NB4 (cell line): Measurements from ENCODE around the gene KCNG3.

Source experiments
- DNase-seq: peaks from one replicate; pipeline ENCODE4 v3.0.0; 2010; ENCODE audit warnings: low read depth
- H3K4me3 ChIP-seq: one replicate; pipeline ENCODE4 v1.5.1; 2011; ENCODE audit warnings: mild to moderate bottlenecking, low read depth, low read length, moderate library complexity
- MYC ChIP-seq: IDR thresholded peaks from 2 replicates; pipeline ENCODE4 v1.6.1; 2011; ENCODE audit warnings: low read depth, low read length
- POLR2A ChIP-seq: IDR thresholded peaks from 2 replicates; pipeline ENCODE4 v1.6.1; 2011; ENCODE audit warnings: mild to moderate bottlenecking; ENCODE audit not compliant: insufficient read length; ENCODE audit errors: extremely low read depth
- TF ChIP-seq, protein P1 (sequence below): IDR thresholded peaks from one replicate; pipeline ENCODE4 v1.5.1; 2012; ENCODE audit warnings: low read depth, low read length
- TF ChIP-seq, protein P2 (sequence below): IDR thresholded peaks from 2 replicates; pipeline ENCODE4 v1.6.1; 2011; ENCODE audit warnings: low read depth, low read length

The KCNG3 gene

DNA sequence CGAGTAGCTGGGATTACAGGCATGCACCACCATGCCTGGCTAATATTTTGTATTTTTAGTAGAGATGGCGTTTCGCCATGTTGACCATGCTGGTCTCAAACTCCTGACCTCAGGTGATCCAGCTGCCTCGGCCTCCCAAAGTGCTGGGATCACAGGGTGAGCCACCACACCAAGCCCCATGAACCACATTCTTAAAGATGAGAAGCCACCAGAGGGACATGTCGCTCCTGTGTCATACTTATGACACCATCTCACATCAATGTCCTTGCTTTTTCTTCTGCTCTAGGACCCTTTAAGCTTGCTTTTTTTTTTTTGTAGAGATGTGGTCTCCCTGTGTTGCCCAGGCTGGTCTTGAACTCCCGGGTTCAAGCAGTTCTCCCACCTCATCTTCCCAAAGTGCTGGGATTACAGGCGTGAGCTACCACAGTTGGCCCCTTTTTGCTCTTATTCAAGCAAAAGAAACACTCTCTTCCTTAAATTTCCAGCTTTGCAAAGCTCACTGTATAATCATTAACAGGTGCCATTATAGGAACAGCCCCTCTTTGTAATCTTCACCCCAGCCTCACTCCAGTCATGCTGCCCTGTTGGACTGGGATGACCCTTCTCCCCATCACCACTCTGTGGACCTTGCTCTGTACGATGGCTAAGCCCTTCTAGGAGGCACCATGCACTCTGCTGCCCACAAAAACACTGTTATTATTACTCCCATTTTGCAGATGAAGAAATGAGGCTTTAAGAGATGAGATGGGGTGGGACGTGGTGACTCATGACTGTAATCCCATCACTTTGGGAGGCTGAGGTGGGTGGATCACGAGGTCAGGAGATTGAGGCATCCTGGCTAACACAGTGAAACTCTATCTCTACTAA lies 10.8 kb upstream of the KCNG3 start:
- DNase-seq = no peak
- TF ChIP-seq POLR2A = no peak
- TF ChIP-seq, protein P1, sequence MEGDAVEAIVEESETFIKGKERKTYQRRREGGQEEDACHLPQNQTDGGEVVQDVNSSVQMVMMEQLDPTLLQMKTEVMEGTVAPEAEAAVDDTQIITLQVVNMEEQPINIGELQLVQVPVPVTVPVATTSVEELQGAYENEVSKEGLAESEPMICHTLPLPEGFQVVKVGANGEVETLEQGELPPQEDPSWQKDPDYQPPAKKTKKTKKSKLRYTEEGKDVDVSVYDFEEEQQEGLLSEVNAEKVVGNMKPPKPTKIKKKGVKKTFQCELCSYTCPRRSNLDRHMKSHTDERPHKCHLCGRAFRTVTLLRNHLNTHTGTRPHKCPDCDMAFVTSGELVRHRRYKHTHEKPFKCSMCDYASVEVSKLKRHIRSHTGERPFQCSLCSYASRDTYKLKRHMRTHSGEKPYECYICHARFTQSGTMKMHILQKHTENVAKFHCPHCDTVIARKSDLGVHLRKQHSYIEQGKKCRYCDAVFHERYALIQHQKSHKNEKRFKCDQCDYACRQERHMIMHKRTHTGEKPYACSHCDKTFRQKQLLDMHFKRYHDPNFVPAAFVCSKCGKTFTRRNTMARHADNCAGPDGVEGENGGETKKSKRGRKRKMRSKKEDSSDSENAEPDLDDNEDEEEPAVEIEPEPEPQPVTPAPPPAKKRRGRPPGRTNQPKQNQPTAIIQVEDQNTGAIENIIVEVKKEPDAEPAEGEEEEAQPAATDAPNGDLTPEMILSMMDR = no peak
- TF ChIP-seq MYC = no peak
- TF ChIP-seq, protein P2, sequence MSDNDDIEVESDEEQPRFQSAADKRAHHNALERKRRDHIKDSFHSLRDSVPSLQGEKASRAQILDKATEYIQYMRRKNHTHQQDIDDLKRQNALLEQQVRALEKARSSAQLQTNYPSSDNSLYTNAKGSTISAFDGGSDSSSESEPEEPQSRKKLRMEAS = no peak
- H3K4me3 ChIP-seq = no peak overlapping the region

DNA sequence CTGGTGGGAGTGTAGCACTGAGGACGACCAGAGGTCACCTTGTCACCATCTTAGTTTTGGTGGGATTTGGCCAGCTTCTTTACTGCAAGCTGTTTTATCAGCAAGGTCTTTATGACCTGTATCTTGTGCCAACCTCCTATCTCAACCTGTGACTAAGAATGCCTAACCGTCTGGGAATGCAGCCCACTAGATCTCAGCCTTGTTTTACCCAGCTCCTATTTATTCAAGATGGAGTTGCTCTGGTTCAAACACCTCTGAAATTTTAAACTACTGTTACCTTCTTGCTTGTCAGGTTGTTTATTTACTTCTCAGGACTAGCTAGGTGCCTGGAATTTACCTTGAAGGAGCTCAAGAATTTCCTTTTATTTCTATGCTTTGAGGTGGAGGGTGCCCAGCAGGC lies 9.5 kb upstream of the KCNG3 start:
- no peak for DNase-seq
- no peak overlapping the region for H3K4me3 ChIP-seq
- TF ChIP-seq, protein P2 = no peak
- no peak for TF ChIP-seq MYC
- TF ChIP-seq, protein P1 = no peak
- TF ChIP-seq POLR2A = no peak

DNA sequence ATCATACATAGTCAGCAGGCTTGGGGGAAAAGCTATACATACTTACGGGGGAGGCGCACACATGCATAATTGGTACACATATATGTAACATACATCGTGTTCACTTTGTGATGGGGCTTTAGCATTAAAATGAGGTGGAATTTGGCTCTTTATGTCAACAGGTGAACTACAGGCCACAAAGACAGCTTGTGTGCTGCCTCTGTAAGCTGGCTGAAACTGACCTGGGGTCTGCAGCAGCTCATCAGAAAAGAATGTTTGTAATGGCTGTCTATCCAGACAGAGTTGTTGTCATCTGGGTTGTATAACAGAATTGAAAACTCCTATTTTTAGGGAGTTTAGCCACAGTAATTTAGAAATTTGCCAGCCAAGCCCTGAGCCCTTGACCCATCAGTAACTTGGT lies 4.7 kb upstream of the KCNG3 start:
- TF ChIP-seq, protein P1 = no peak
- TF ChIP-seq, protein P2 = no peak
- TF ChIP-seq MYC (no peak), POLR2A (no peak)
- no peak overlapping the region for H3K4me3 ChIP-seq
- DNase-seq = no peak

DNA sequence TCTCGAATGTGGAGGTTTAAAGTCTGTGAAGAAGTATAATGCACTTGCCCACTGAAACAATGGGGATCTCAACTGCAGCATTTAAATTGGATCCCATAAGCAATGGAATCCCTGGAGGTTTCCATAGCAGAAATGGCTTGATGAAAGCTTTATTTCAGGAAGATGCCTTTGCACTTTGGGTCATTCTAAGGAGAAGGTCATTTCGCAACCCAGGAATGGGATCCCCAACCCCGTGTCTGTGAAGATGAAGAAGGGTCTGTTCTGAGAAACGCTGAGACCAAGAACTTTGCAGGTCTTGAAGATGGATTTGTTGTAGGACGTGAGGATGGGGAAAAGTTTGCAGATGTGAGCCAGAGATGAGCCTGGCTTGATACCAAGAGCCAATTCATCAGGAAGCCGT lies 1.8 kb upstream of the KCNG3 start:
- H3K4me3 ChIP-seq = no peak overlapping the region
- TF ChIP-seq POLR2A = no peak
- no peak for TF ChIP-seq MYC
- TF ChIP-seq, protein P2 = no peak
- TF ChIP-seq, protein P1 = no peak
- no peak for DNase-seq

DNA sequence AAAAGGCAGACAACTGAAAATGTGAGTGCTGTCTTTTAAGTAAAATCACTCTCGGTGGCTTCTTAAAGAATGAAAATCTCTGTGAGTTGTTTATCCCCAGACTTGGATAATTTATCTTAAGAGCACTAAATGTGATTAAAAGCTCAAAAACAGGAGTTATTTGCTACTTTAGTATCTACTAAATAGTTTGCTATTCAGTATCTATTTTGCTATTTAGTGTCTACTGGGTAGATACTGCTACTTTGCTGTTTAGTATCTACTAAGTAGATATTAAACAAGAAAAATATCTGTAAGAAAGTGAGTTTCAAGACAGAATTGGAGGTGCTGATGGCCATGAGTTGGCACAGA lies 1.4 kb upstream of the KCNG3 start:
- H3K4me3 ChIP-seq = no peak overlapping the region
- no peak for DNase-seq
- TF ChIP-seq, protein P1 = no peak
- no peak for TF ChIP-seq POLR2A
- TF ChIP-seq MYC = no peak
- TF ChIP-seq, protein P2 = no peak
